ENCODE results near the gene TNKS2.
A peak's percentile ranks its signal among the peaks of the same experiment; 100 is the strongest.

Gene TNKS2

GRCh38 chr10:91879515-91880170 lies 81.4 kb downstream of the TNKS2 start:
- DNase-seq = no peak

GRCh38 chr10:91880310-91880709 lies 82.1 kb downstream of the TNKS2 start:
- DNase-seq = no peak

- DNase-seq = no peak
These were observed 85.6 kb downstream of the TNKS2 start for GRCh38 chr10:91883549-91884444.

- DNase-seq = no peak
These were observed 86.3 kb downstream of the TNKS2 start for GRCh38 chr10:91884536-91884935.

- DNase-seq = no peak
These were observed 87.3 kb downstream of the TNKS2 start for GRCh38 chr10:91885362-91886079.

- no peak for DNase-seq
These were observed 88.7 kb downstream of the TNKS2 start for GRCh38 chr10:91886954-91887271.

GRCh38 chr10:91887272-91888076 lies 89.2 kb downstream of the TNKS2 start:
- peak; percentile 25 for DNase-seq

GRCh38 chr10:91891125-91892001 lies 93.1 kb downstream of the TNKS2 start:
- DNase-seq = no peak

GRCh38 chr10:91893051-91893450 lies 94.8 kb downstream of the TNKS2 start:
- no peak for DNase-seq

GRCh38 chr10:91894261-91894685 lies 96.0 kb downstream of the TNKS2 start:
- peak; percentile 10 for DNase-seq

GRCh38 chr10:91896212-91896756 lies 98.1 kb downstream of the TNKS2 start:
- no peak for DNase-seq

GRCh38 chr10:91897421-91897820 lies 99.2 kb downstream of the TNKS2 start:
- DNase-seq = no peak

- peak; percentile 76 for DNase-seq
These were observed 103.8 kb downstream of the TNKS2 start for GRCh38 chr10:91901784-91902677.

GRCh38 chr10:91907033-91907594 lies 108.9 kb downstream of the TNKS2 start:
- DNase-seq = no peak

GRCh38 chr10:91907914-91908336 lies 109.7 kb downstream of the TNKS2 start:
- peak; percentile 47 for DNase-seq

GRCh38 chr10:91908337-91909116 lies 110.3 kb downstream of the TNKS2 start:
- peak; percentile 82 for DNase-seq

GRCh38 chr10:91909117-91909677 lies 111.0 kb downstream of the TNKS2 start, which contains the start of gene FGFBP3:
Gene FGFBP3 (minus strand): TSS chr10:91909486. CDS start chr10:91908969, 517 bp downstream.
- peak; percentile 60 for DNase-seq

- no peak for DNase-seq
These were observed 112.2 kb downstream of the TNKS2 start for GRCh38 chr10:91910467-91910866.

Data from activated CD4-positive, alpha-beta T cell treated with anti-CD3 and anti-CD28 coated beads for 48 hours (primary cell).